ENCODE results near the gene ADISSP.
A peak's percentile ranks its signal among the peaks of the same experiment; 100 is the strongest.

Gene ADISSP

GRCh38 chr20:3781153-3781910 lies 13.8 kb upstream of the ADISSP start, which contains the start of gene SPEF1:
Gene SPEF1 (minus strand): TSS chr20:3781448. CDS start chr20:3781287, 161 bp downstream.
- DNase-seq (ENCODE audit: low read depth) = no peak

- DNase-seq (ENCODE audit: low read depth) = no peak
These were observed 11.4 kb upstream of the ADISSP start for GRCh38 chr20:3778976-3779375.

GRCh38 chr20:3777716-3778629 lies 10.4 kb upstream of the ADISSP start:
- DNase-seq (ENCODE audit: low read depth) = peak; percentile 42

GRCh38 chr20:3777381-3777715 lies 9.8 kb upstream of the ADISSP start:
- no peak for DNase-seq (ENCODE audit: low read depth)

GRCh38 chr20:3775457-3776108 lies 8.0 kb upstream of the ADISSP start:
- DNase-seq (ENCODE audit: low read depth) = no peak

GRCh38 chr20:3771552-3772058 lies 4.1 kb upstream of the ADISSP start:
- no peak for DNase-seq (ENCODE audit: low read depth)

GRCh38 chr20:3768342-3769130 lies 983 bp upstream of the ADISSP start:
- DNase-seq (ENCODE audit: low read depth) = peak; percentile 70

- no peak for DNase-seq (ENCODE audit: low read depth)
These were observed 485 bp downstream of the ADISSP start for GRCh38 chr20:3767110-3767426.

- DNase-seq (ENCODE audit: low read depth) = no peak
These were observed 987 bp downstream of the ADISSP start for GRCh38 chr20:3766422-3767109.

- DNase-seq (ENCODE audit: low read depth) = no peak
These were observed 2.2 kb downstream of the ADISSP start for GRCh38 chr20:3765171-3765882.

GRCh38 chr20:3764659-3765058 lies 2.9 kb downstream of the ADISSP start:
- DNase-seq (ENCODE audit: low read depth) = no peak

- DNase-seq (ENCODE audit: low read depth) = no peak
These were observed 3.6 kb downstream of the ADISSP start for GRCh38 chr20:3763671-3764601.

- no peak for DNase-seq (ENCODE audit: low read depth)
These were observed 6.8 kb downstream of the ADISSP start for GRCh38 chr20:3760655-3761348.

- DNase-seq (ENCODE audit: low read depth) = no peak
These were observed 7.7 kb downstream of the ADISSP start for GRCh38 chr20:3759884-3760283.

- DNase-seq (ENCODE audit: low read depth) = no peak
These were observed 8.2 kb downstream of the ADISSP start for GRCh38 chr20:3759316-3759823.

- no peak for DNase-seq (ENCODE audit: low read depth)
These were observed 9.0 kb downstream of the ADISSP start for GRCh38 chr20:3758566-3758965.

GRCh38 chr20:3757268-3757667 lies 10.3 kb downstream of the ADISSP start:
- DNase-seq (ENCODE audit: low read depth) = no peak

- DNase-seq (ENCODE audit: low read depth) = no peak
These were observed 11.6 kb downstream of the ADISSP start for GRCh38 chr20:3755814-3756480.

All from stimulated activated CD8-positive, alpha-beta memory T cell treated with anti-CD3 and anti-CD28 coated beads, Interleukin-4, amount 100 ng/mL, for 24 hours (primary cell).